HepG2 (cell line): ENCODE measurements around the gene CLIP2. TPM values are rescaled to one million over a fixed set of nuclear protein-coding genes. Genes with fewer than 3 reads are reported as not detected.

Experiments used
- AKNA ChIP-seq: sonication (generic); formaldehyde crosslinking; IDR thresholded peaks from 2 replicates; pipeline ENCODE4 v1.4.0; 2020; ENCODE audit warnings: missing genetic modification reagents, borderline replicate concordance
- EP300 ChIP-seq, 3 experiments: sonication (generic) in 1 of 3; formaldehyde crosslinking in 1 of 3; IDR thresholded peaks; 2 replicates each; pipeline versions ENCODE4 v1.5.1 to v1.6.1; 2011 to 2020; ENCODE audit warnings: low read depth in 2 of 3, low read length in 2 of 3, borderline replicate concordance in 1 of 3, improper control_type of control experiment in 1 of 3, mild to moderate bottlenecking in 1 of 3, missing genetic modification reagents in 1 of 3, moderate library complexity in 1 of 3
- FOXJ3 ChIP-seq: sonication (generic); formaldehyde crosslinking; IDR thresholded peaks from 2 replicates; pipeline ENCODE4 v1.4.0; 2020; ENCODE audit warnings: missing genetic modification reagents, mild to moderate bottlenecking, borderline replicate concordance
- FOXK1 ChIP-seq: sonication (generic); formaldehyde crosslinking; IDR thresholded peaks from 2 replicates; pipeline ENCODE4 v1.4.0; 2020; ENCODE audit warnings: low read depth, missing genetic modification reagents, borderline replicate concordance
- FOXM1 ChIP-seq: sonication (generic); formaldehyde crosslinking; IDR thresholded peaks from 2 replicates; pipeline ENCODE4 v1.5.0; 2020; ENCODE audit warnings: missing genetic modification reagents
- KLF11 ChIP-seq: IDR thresholded peaks from 2 replicates; pipeline ENCODE4 v1.6.1; 2016; ENCODE audit warnings: missing compliant biosample characterization
- MAFF ChIP-seq: IDR thresholded peaks from 2 replicates; pipeline ENCODE4 v1.6.1; 2011; ENCODE audit warnings: low read depth, low read length, improper control_type of control experiment
- MIER3 ChIP-seq: IDR thresholded peaks from 2 replicates; pipeline ENCODE4 v1.6.1; 2016; ENCODE audit warnings: missing compliant biosample characterization, borderline replicate concordance
- PHF5A ChIP-seq: IDR thresholded peaks from one replicate; pipeline ENCODE4 v1.6.1; 2018; ENCODE audit warnings: low read depth, missing genetic modification reagents; ENCODE audit not compliant: unreplicated experiment
- SALL2 ChIP-seq: sonication (generic); formaldehyde crosslinking; IDR thresholded peaks from 2 replicates; pipeline ENCODE4 v1.8.1; 2023; ENCODE audit warnings: mild to moderate bottlenecking, missing genetic modification reagents, inconsistent platforms
- TEF ChIP-seq: sonication (generic); formaldehyde crosslinking; IDR thresholded peaks from 2 replicates; pipeline ENCODE4 v1.5.0; 2020; ENCODE audit warnings: missing genetic modification reagents
- THAP11 ChIP-seq: IDR thresholded peaks from 2 replicates; pipeline ENCODE4 v1.6.1; 2016; ENCODE audit warnings: missing biosample characterization, missing genetic modification reagents
- TP53 ChIP-seq: sonication (generic); formaldehyde crosslinking; conservative IDR thresholded peaks from 2 replicates; pipeline ENCODE4 v1.4.0; 2020; ENCODE audit warnings: missing genetic modification reagents
- ZBTB20 ChIP-seq: sonication (generic); formaldehyde crosslinking; IDR thresholded peaks from 2 replicates; pipeline ENCODE4 v1.8.1; 2023; ENCODE audit warnings: missing genetic modification reagents, low read depth, mild to moderate bottlenecking, borderline replicate concordance
- ZBTB43 ChIP-seq: sonication (generic); formaldehyde crosslinking; conservative IDR thresholded peaks from 2 replicates; pipeline ENCODE4 v1.4.0; 2020; ENCODE audit warnings: missing genetic modification reagents
- ZNF382 ChIP-seq: sonication (generic); formaldehyde crosslinking; IDR thresholded peaks from 2 replicates; pipeline ENCODE4 v1.5.0; 2020; ENCODE audit warnings: missing genetic modification reagents, mild to moderate bottlenecking, borderline replicate concordance
- ZNF883 ChIP-seq: sonication (generic); formaldehyde crosslinking; IDR thresholded peaks from 2 replicates; pipeline ENCODE4 v1.5.1; 2020; ENCODE audit warnings: mild to moderate bottlenecking, missing genetic modification reagents; ENCODE audit errors: not compliant biosample characterization
- polyA plus RNA-seq, 8 experiments: library from polyadenylated mRNA; depleted of rRNA in 3 of 8; stranded (reverse) in 7 of 8; unstranded in 1 of 8; fragments of >200 nt; fragmentation: Illumina TruSeq in 4 of 8; extraction: Trizol in 4 of 8; gene quantifications; 2 replicates each; pipeline versions ENCODE4 v1.2.1 to v1.2.3, GENCODE V29; 2011 to 2016; ENCODE audit warnings: low read depth in 4 of 8, missing spikeins in 1 of 8, mixed read lengths in 1 of 8; ENCODE audit not compliant: insufficient read depth in 1 of 8
- total RNA-seq, 5 experiments: library from RNA; depleted of rRNA; stranded (reverse); fragments of >200 nt; fragmentation: Illumina TruSeq; extraction: Trizol; gene quantifications; 2 replicates each; pipeline ENCODE4 v1.2.3, GENCODE V29; 2016; ENCODE audit warnings: low read depth in 1 of 5

CLIP2 gene
- total and polyA plus RNA-seq, 2 of the 13 experiments (the other 11 are each of a cell fraction or from before 2014, with no cell fraction given) = 6.5 to 17.4 TPM

GRCh38 chr7:74292757-74293576 is 3.8 kb downstream of the CLIP2 start (continued):
- TF ChIP-seq ZBTB43 (CRISPR knock-in tag) (peak; percentile 15; the same call in 1 of the 2 replicates), MIER3 (CRISPR knock-in tag) (peak; percentile 67; the same call in 1 of the 2 replicates), FOXK1 (no peak; the same call in 1 of the 2 replicates), TEF (CRISPR knock-in tag) (no peak), TP53 (no peak), FOXM1 (CRISPR knock-in tag) (no peak), AKNA (CRISPR knock-in tag) (no peak), ZBTB20 (CRISPR knock-in tag) (no peak), EP300 (IDR thresholded peaks at IDR 0.05; ENCODE audit: low read depth in 2 of 2, low read length in 2 of 2) (peak in 1 of 2 experiments; percentile 86; a peak in 2 of 4 replicates), EP300 (CRISPR knock-in tag; IDR thresholded peaks at IDR 0.05; ENCODE audit: borderline replicate concordance) (no peak), FOXJ3 (CRISPR knock-in tag) (no peak; the same call in 1 of the 2 replicates), ZNF883 (no peak), SALL2 (CRISPR knock-in tag) (no peak), ZNF382 (no peak), THAP11 (peak; percentile 52; the same call in 1 of the 2 replicates), MAFF (no peak), PHF5A (peak; percentile 65), KLF11 (CRISPR knock-in tag) (peak; percentile 23; the same call in 1 of the 2 replicates)
